Right lobe of liver (tissue), 4 donors: ENCODE measurements around the gene ASH1L.

Source experiments
- POLR2A ChIP-seq: fragments of 450-650 bp; IDR thresholded peaks from one replicate; pipeline ENCODE4 v1.6.1; 2017; ENCODE audit warnings: antibody characterized with exemption, mild to moderate bottlenecking
- TF ChIP-seq, protein P1 (sequence below), 4 donors: fragments of 200-600 bp in 3 of 4; fragments of 450-650 bp in 1 of 4; IDR thresholded peaks; one replicate each; pipeline versions ENCODE4 v1.5.1 to v1.8.0; 2016 to 2022; ENCODE audit warnings: antibody characterized with exemption in 4 of 4, mild to moderate bottlenecking in 2 of 4
- donor health status: DM: no; HTN: no; CAD: no.
- donor health status: DM: no; HTN: no; CAD: no.
- donor health status: DM: no; HTN: yes; CAD: no.

- TF ChIP-seq, protein P1, sequence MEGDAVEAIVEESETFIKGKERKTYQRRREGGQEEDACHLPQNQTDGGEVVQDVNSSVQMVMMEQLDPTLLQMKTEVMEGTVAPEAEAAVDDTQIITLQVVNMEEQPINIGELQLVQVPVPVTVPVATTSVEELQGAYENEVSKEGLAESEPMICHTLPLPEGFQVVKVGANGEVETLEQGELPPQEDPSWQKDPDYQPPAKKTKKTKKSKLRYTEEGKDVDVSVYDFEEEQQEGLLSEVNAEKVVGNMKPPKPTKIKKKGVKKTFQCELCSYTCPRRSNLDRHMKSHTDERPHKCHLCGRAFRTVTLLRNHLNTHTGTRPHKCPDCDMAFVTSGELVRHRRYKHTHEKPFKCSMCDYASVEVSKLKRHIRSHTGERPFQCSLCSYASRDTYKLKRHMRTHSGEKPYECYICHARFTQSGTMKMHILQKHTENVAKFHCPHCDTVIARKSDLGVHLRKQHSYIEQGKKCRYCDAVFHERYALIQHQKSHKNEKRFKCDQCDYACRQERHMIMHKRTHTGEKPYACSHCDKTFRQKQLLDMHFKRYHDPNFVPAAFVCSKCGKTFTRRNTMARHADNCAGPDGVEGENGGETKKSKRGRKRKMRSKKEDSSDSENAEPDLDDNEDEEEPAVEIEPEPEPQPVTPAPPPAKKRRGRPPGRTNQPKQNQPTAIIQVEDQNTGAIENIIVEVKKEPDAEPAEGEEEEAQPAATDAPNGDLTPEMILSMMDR (IDR thresholded peaks at IDR 0.05), result no peak
- no peak for TF ChIP-seq POLR2A
These were observed 210.0 kb downstream of the ASH1L start for GRCh38 chr1:155352631-155353030.
